ENCODE data around the gene CETN3. TPM values are rescaled to one million over a fixed set of nuclear protein-coding genes. Genes with fewer than 3 reads are reported as not detected.

The CETN3 gene
- total RNA-seq (2014; rRNA removed; shearing (Covaris generic)): 23.8 and 75.7 TPM in 2 replicates

DNA sequence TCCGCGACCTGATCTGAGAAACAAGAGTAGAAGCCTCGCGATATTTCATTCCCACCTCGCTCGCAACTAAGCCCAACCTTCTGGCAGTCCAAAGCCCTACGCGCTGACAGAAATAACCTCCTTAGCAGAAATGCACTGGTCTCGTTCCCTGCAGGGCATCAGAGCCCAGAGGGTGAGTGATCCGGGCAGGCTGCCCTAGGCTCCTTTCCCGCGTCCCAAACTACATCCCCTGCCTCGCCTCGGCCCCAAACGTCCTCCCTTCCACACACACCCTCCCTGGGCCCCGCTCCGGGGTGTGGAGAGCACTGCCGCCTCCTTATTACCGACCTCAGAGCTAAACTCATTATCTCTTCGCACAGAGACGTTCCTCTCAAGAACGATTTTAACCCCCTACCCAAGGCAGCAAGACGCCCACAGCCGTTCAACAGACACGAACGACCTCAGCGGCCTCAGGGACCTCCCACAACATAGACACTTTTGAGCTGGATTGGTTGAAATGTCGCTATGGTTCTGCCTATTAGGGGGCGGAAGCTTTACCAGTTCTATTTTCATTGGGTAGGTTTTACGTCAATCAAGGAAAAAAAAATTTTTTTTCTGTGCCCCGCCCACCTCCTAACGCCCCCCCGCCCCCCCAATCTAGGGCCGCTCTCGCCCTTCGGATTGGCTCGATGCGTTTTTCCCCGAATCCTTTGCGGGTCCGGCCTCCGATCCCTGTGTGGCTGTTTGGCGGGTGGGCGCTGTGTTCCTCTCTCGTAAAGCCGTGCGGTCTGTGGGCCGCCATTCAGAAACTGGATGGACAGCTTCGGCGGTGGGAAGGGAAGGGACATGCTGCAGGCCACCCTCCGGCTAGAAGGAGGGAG, at the start of gene CETN3:
TSS of gene CETN3 (minus strand) at position 439 of the 860 bp plus-strand sequence. CDS start at position 344, 95 bp downstream.
- Histone ChIP-seq H3K27ac (peak within 1 kb of the TSS; percentile 88), H3K4me3 (peak within 1 kb of the TSS; percentile 67), H3K9me3 (replicated peaks) (no peaks in the 10 kb centered on the region), H3K4me1 (replicated peaks) (peaks cover 15% of the 10 kb centered on the region), H3K27me3 (replicated peaks) (no peaks in the 10 kb centered on the region), H3K36me3 (peaks cover 7% of the 10 kb centered on the region)
- DNase-seq (ENCODE audit: low read depth in 1 of 2, low spot score in 2 of 2): peak; percentile 91 to 93

DNA sequence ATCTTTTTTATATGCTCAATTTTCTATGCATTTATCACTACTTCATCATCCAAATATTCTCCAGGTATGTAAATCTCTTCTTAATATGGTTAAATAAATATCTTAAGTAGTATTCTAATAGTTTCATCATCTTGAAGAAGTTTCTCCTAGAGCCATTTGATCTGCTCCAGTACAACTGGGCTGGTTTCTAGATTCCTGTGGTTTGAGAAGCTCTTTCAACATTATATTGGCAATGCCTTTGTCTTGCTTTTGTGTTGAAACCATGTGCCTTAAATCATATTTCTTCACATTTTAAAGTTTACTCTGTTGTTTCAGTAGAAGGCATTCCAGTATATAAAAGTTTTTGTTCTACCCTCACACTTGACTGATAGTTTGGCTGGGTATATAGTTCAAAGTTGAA, 37.4 kb upstream of the CETN3 start:
- no peak overlapping the region for H3K4me3 ChIP-seq
- no peaks in the 10 kb centered on the region for H3K36me3 ChIP-seq
- H3K27me3 ChIP-seq (replicated peaks): no peaks in the 10 kb centered on the region
- H3K4me1 ChIP-seq (replicated peaks): no peaks in the 10 kb centered on the region
- H3K9me3 ChIP-seq (replicated peaks): no peaks in the 10 kb centered on the region
- DNase-seq (ENCODE audit: low read depth in 1 of 2, low spot score in 2 of 2): no peak
- no peak overlapping the region for H3K27ac ChIP-seq

DNA sequence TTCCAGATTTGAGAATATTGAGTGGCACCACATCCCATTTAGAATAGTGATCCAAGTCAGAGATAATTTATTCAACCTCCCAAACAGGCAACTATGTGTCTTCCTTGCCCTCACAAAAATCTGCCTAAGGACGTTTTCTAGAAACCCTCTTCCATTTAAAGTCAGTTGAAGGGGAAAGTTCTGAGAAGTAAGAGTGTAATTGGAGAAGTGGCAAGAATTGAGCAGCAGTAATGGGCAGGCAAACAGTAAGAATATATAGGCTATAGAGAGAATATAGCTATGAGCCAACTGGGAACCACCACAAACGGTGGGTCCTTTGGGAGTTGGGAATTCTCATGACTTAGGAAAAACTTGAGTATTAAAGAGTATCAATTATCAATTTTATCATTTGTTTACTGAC, 31.1 kb upstream of the CETN3 start:
- H3K27ac ChIP-seq: no peak overlapping the region
- DNase-seq (ENCODE audit: low read depth in 1 of 2, low spot score in 2 of 2): no peak
- no peak overlapping the region for H3K4me3 ChIP-seq
- no peaks in the 10 kb centered on the region for H3K36me3 ChIP-seq
- H3K4me1 ChIP-seq (replicated peaks): no peaks in the 10 kb centered on the region
- no peaks in the 10 kb centered on the region for H3K27me3 ChIP-seq (replicated peaks)
- H3K9me3 ChIP-seq (replicated peaks): no peaks in the 10 kb centered on the region

DNA sequence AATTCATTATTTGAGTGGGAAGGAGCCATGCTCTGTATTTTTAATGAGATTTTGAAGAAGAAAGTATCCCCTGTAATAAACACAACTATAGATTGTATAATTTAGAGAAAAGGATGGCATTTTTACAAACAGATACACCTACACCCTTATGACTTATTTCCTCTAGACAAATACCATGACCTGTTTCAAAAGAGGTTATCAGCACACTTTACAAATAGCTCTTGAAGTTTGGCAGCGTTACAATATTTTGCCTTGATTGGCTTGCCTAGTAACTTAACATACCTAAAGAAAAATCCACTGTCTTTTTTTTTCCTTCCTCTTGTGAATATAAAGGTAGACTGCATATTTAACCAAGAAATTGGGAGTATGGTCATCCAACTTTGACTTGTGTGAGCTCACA, 28.5 kb upstream of the CETN3 start:
- H3K4me1 ChIP-seq (replicated peaks): no peaks in the 10 kb centered on the region
- no peak overlapping the region for H3K4me3 ChIP-seq
- DNase-seq (ENCODE audit: low read depth in 1 of 2, low spot score in 2 of 2): no peak
- H3K27me3 ChIP-seq (replicated peaks): no peaks in the 10 kb centered on the region
- H3K27ac ChIP-seq: no peak overlapping the region
- H3K9me3 ChIP-seq (replicated peaks): no peaks in the 10 kb centered on the region
- H3K36me3 ChIP-seq: no peaks in the 10 kb centered on the region

DNA sequence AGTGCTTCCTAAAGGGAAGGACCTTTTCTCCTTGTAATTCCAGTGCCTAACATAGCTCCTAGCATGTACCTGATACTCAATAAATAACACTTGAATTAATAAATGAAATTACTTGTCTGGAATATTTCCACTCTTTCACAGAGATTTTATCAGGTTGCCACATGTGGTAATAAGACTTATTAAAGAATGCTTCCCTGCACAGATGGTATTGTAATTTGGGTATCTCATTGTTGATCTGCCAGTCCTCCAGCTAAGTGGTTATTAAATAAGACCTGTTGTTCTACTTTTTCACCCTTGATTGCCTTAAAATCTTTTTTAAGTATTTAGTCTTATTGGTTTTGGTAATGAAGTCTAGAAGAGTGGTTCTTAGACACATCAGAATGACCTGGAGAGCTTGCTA, 28.1 kb upstream of the CETN3 start:
- DNase-seq (ENCODE audit: low read depth in 1 of 2, low spot score in 2 of 2): no peak
- no peak overlapping the region for H3K27ac ChIP-seq

DNA sequence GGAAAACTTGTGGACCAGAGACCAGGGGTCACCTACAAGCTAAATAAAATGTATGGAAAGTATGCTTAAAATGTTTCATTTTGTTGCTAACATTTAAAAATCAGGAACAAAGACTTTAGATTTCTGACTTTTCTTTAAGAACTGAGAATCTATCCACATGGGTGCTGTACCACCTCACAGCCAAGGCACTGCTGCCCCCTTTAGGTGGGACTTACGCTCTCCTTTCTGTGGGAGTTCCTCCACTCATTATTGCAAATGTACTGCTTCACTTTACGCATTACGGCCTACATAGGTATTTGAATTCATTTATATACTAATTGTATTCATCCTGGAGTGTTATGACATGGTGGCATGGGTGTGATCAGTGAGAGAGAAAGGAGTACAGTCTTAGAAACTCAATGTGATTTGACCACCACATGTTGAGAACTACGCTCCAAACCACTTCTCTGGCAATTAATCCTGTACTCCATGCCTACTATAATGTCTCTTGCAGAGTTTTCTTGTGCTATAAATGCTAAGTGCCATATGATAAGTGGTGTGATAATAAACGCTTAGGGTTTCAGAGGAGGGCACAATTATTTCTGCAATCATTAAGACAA, 24.7 kb upstream of the CETN3 start:
- no peak for DNase-seq (ENCODE audit: low read depth in 1 of 2, low spot score in 2 of 2)
- H3K36me3 ChIP-seq: no peaks in the 10 kb centered on the region
- H3K27ac ChIP-seq: no peak overlapping the region

More for the DNA sequence above, 28.1 kb upstream of the CETN3 start:
- H3K4me3 ChIP-seq: no peak overlapping the region
- no peaks in the 10 kb centered on the region for H3K27me3 ChIP-seq (replicated peaks)
- H3K4me1 ChIP-seq (replicated peaks): no peaks in the 10 kb centered on the region
- no peaks in the 10 kb centered on the region for H3K36me3 ChIP-seq
- H3K9me3 ChIP-seq (replicated peaks): no peaks in the 10 kb centered on the region

DNA sequence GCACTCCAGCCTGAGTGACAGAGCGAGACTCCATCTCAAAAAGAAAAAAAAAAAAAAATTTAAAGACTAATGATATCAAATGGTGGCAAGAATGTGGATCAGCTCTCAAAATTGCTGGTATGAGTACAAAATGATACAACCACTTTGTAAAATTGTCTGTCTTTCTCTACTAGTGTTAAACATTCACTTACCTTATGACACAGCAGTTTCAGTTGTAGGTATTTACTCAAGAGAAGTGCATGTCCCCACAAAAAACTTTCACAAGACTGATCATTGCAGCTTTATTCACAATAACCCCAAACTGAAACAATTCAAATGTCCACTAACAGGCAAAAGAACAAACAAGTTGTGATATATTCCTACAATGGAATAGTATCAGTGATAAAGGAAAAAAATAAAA, 14.7 kb upstream of the CETN3 start:
- Histone ChIP-seq H3K36me3 (no peaks in the 10 kb centered on the region), H3K4me1 (replicated peaks) (no peaks in the 10 kb centered on the region), H3K9me3 (replicated peaks) (no peaks in the 10 kb centered on the region), H3K4me3 (no peak overlapping the region), H3K27me3 (replicated peaks) (peaks cover 7% of the 10 kb centered on the region), H3K27ac (no peak overlapping the region)
- DNase-seq (ENCODE audit: low read depth in 1 of 2, low spot score in 2 of 2): no peak

More for the DNA sequence above, 24.7 kb upstream of the CETN3 start:
- Histone ChIP-seq H3K4me3 (no peak overlapping the region), H3K9me3 (replicated peaks) (no peaks in the 10 kb centered on the region), H3K4me1 (replicated peaks) (no peaks in the 10 kb centered on the region), H3K27me3 (replicated peaks) (no peaks in the 10 kb centered on the region)

DNA sequence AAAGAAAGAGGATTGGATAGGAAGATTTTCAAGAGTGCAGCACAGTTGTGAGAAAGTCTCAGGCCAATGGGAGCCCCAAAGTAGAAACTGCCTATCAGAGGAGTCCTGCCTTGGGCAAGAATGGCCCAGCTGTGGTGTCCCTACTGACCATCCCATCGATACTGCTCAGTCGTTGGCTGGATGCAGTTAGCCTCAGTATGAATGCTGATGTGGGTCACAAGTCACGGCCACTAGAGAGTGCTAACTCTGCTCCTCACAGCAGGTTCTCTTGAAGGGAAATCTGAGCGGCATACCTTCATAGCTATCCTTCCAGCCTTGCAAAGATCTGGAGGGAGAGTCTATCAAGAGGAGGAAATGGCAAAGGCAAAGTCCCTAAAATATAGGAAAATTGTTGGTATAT, 11.6 kb upstream of the CETN3 start:
- H3K4me1 ChIP-seq (replicated peaks): no peaks in the 10 kb centered on the region
- H3K27me3 ChIP-seq (replicated peaks): 0 out of 2 replicates have a peak, but pooled peaks cover 5% of the 10 kb centered on the region
- no peaks in the 10 kb centered on the region for H3K36me3 ChIP-seq
- no peak overlapping the region for H3K27ac ChIP-seq
- no peaks in the 10 kb centered on the region for H3K9me3 ChIP-seq (replicated peaks)
- no peak for DNase-seq (ENCODE audit: low read depth in 1 of 2, low spot score in 2 of 2)
- H3K4me3 ChIP-seq: no peak overlapping the region

DNA sequence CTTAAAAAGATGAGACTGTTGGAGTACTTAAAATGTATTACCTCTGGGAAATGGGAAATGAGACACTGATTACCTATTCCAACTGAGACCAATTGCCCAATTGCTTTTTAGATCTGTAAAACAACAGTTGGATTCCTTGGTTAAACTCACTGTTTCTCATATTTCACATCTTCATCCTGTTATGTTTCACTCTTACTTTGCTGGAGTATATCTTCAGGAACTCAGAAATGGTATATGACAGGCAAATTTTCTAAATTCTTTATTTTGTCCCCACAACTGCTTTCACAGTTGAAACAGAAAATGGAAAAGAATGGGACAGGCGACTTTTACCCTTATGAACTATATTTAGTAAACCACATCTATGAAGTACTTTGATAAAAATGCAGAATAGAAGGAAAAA, 8.7 kb upstream of the CETN3 start:
- H3K9me3 ChIP-seq (replicated peaks): no peaks in the 10 kb centered on the region
- no peak overlapping the region for H3K4me3 ChIP-seq
- 0 out of 2 replicates have a peak, but pooled peaks cover 2% of the 10 kb centered on the region for H3K27me3 ChIP-seq (replicated peaks)
- H3K4me1 ChIP-seq (replicated peaks): no peaks in the 10 kb centered on the region
- H3K27ac ChIP-seq: no peak overlapping the region
- no peaks in the 10 kb centered on the region for H3K36me3 ChIP-seq
- no peak for DNase-seq (ENCODE audit: low read depth in 1 of 2, low spot score in 2 of 2)

DNA sequence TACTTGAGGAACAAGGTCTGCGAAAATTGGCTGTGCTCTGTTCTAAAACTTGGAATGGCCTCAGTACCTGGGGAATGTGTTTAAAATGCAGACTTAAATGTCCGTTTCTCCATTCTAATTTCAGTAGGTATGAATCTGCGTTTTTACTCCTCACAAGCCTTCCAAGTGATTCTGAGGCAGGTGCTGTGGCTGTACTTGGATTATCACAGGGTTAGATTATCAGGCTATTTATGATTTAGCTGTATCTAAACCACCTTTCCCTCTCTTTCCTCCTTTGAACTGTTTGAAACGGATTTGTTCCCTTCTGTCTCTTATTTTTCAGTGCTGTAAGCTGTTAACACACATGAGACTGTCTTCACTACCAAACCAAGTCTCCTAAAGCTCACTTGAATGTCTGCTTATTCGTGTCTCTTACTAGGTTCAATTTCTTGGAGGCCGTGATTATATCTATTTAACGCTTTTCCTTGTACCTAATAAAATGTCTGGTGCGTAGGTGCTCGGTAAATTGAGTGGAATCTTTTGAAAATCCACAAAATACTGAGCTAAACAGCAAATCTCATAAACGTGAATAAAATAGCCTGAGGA, 714 bp upstream of the CETN3 start:
- Histone ChIP-seq H3K27me3 (replicated peaks) (no peaks in the 10 kb centered on the region), H3K9me3 (replicated peaks) (no peaks in the 10 kb centered on the region), H3K4me3 (peak overlapping the region; percentile 67), H3K4me1 (replicated peaks) (peaks cover 15% of the 10 kb centered on the region), H3K36me3 (peaks cover 7% of the 10 kb centered on the region), H3K27ac (peak overlapping the region; percentile 88)
- DNase-seq (ENCODE audit: low read depth in 1 of 2, low spot score in 2 of 2): no peak

DNA sequence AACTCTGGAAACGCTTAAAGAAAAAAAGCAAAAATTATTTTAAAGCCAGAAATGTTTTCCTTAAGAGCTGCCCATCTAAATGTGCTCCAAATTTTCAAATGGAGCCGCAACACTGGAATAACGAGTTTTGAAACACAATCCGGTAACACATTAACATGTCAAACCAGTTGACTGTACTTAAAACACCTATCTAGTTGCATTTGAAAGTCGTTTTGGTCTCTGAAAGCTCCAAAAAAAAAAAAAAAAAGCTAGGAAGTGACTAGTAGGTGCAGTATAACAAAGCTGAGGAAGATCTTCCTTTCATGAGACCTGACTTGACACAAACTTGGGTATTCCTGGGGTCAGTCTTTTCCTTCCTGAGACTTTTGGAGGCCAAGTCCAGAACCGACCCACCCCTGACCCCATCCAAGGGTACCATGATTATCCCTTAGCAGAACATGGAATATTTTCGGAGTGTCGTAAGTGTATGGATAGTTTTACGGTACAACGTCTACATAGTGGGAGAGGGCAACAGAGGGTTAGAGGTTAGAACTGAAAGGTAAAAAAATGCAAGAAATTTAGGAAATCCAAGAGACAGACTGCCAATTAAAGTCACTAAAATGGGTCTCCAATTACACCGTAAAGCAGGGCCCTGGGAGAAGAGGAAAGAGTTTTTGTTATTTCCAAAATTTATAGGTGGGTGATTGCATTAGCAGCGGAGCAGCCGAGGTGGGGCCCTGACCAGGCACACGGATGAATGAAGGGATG, 812 bp downstream of the CETN3 start:
- Histone ChIP-seq H3K4me1 (replicated peaks) (peaks cover 15% of the 10 kb centered on the region), H3K4me3 (peak overlapping the region; percentile 67), H3K36me3 (peaks cover 7% of the 10 kb centered on the region), H3K9me3 (replicated peaks) (no peaks in the 10 kb centered on the region), H3K27me3 (replicated peaks) (no peaks in the 10 kb centered on the region), H3K27ac (peak overlapping the region; percentile 83)
- DNase-seq (ENCODE audit: low read depth in 1 of 2, low spot score in 2 of 2): no peak

DNA sequence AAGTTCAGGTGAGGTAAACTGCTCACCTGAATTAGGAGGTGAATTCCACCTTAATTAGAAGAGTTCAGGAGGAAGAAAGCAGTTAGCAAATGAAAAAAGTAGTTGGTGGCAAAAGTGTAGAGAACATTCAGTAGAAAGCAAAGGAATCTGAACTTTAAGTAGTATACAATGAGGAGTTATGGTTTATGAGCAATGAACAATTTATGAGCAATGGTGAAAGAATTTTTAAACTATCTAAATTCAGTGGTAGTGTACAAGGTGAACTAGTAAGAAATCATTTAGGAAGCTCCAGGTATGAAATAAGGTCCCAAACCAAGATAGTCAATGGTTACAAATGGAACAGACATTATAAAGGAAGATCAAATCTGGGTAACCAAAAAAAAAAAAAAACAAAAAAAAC, 3.1 kb downstream of the CETN3 start:
- Histone ChIP-seq H3K36me3 (peaks cover 13% of the 10 kb centered on the region), H3K27ac (no peak overlapping the region), H3K27me3 (replicated peaks) (no peaks in the 10 kb centered on the region), H3K4me3 (no peak overlapping the region), H3K4me1 (replicated peaks) (peaks cover 11% of the 10 kb centered on the region), H3K9me3 (replicated peaks) (no peaks in the 10 kb centered on the region)
- no peak for DNase-seq (ENCODE audit: low read depth in 1 of 2, low spot score in 2 of 2)

DNA sequence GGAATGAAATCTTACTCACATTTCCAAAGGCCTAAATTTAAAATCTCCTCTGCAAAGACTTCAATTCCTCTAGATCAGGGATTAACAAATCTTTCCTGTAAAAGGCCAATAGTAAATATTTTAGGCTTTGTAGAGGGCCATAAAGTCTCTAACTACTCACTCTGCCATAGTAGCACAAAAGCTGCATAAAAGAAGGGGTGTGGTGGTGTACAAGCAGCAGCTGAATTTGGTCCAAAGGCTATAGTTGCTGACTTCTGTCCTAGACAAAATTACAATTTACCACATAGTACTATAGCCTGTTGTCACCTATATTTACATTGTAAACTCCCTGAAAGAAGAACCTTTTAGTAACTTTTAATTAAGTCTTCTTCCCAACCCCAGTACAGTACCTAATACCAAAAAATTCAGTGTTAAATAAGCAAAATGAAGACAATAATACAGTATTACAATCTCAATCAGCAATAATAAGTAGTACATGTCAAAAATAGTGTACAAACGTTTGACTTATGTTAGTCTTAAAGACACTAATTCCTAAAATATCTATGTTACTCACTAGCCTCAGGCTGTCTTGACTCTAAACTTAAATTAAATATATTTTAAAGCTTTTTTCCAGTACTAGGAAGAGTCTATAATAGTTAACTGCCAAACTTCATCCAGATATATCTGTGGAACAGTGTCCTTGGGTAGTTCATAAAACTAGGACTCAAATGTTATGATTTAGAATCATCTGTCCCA, 6.9 kb downstream of the CETN3 start:
- no peaks in the 10 kb centered on the region for H3K9me3 ChIP-seq (replicated peaks)
- no peaks in the 10 kb centered on the region for H3K27me3 ChIP-seq (replicated peaks)
- peaks cover 22% of the 10 kb centered on the region for H3K36me3 ChIP-seq
- DNase-seq (ENCODE audit: low read depth in 1 of 2, low spot score in 2 of 2): no peak
- H3K4me1 ChIP-seq (replicated peaks): no peaks in the 10 kb centered on the region
- H3K27ac ChIP-seq: no peak overlapping the region
- no peak overlapping the region for H3K4me3 ChIP-seq

Data from SJSA1 (cell line).